NCI-H2107 (cell line): ENCODE measurements around the gene TRAK1.

Experiments used
- DNase-seq: peaks from one replicate; lab custom pipeline; 2025; lab: John Stamatoyannopoulos, UW

TRAK1 gene

GRCh38 chr3:42246091-42246490 is 154.9 kb downstream of the TRAK1 start:
- DNase-seq: no peak

- DNase-seq: peak; percentile 36
These were observed 156.4 kb downstream of the TRAK1 start for GRCh38 chr3:42247576-42248027.

- DNase-seq: no peak
These were observed 159.6 kb downstream of the TRAK1 start for GRCh38 chr3:42250761-42251160.

- no peak for DNase-seq
These were observed 163.4 kb downstream of the TRAK1 start for GRCh38 chr3:42254566-42254965.

GRCh38 chr3:42256135-42256819 is 165.1 kb downstream of the TRAK1 start:
- DNase-seq: no peak

GRCh38 chr3:42257007-42257406 is 165.8 kb downstream of the TRAK1 start:
- DNase-seq: no peak

- DNase-seq: no peak
These were observed 171.4 kb downstream of the TRAK1 start for GRCh38 chr3:42262525-42262924.

GRCh38 chr3:42263354-42264346 is 172.5 kb downstream of the TRAK1 start:
- DNase-seq: no peak

- DNase-seq: no peak
These were observed 173.4 kb downstream of the TRAK1 start for GRCh38 chr3:42264399-42265058.

GRCh38 chr3:42265059-42265991 is 174.2 kb downstream of the TRAK1 start:
- DNase-seq: no peak

- DNase-seq: no peak
These were observed 174.9 kb downstream of the TRAK1 start, which contains the start of gene CCK for GRCh38 chr3:42266085-42266484. TSS of gene CCK (minus strand) at chr3:42266185. CDS start at chr3:42263630, 2,555 bp downstream.

- no peak for DNase-seq
These were observed 176.7 kb downstream of the TRAK1 start for GRCh38 chr3:42267878-42268277.

- no peak for DNase-seq
These were observed 178.5 kb downstream of the TRAK1 start for GRCh38 chr3:42269647-42270046.

- DNase-seq: peak; percentile 48
These were observed 179.4 kb downstream of the TRAK1 start for GRCh38 chr3:42270561-42270960.

GRCh38 chr3:42271786-42272185 is 180.6 kb downstream of the TRAK1 start:
- no peak for DNase-seq

GRCh38 chr3:42273361-42273760 is 182.2 kb downstream of the TRAK1 start:
- no peak for DNase-seq

GRCh38 chr3:42274266-42274665 is 183.1 kb downstream of the TRAK1 start:
- DNase-seq: no peak

- DNase-seq: no peak
These were observed 184.1 kb downstream of the TRAK1 start for GRCh38 chr3:42275217-42275616.
